Adrenal gland (tissue), 5 donors: ENCODE measurements around the gene DCD.

Experiments used
- POLR2A ChIP-seq, 2 donors: fragments of 450-650 bp; IDR thresholded peaks; one replicate each; pipeline ENCODE4 v1.6.1; 2017; ENCODE audit warnings: antibody characterized with exemption in 2 of 2, mild to moderate bottlenecking in 2 of 2, moderate library complexity in 1 of 2
- TF ChIP-seq, protein P1 (sequence below), 6 experiments: fragments of 450-650 bp in 4 of 6; fragments of 200-600 bp in 2 of 6; sonication (generic) in 1 of 6; IDR thresholded peaks; 1 replicate in 5 of 6; 2 replicates in 1 of 6; pipeline versions ENCODE4 v1.5.1 to v1.8.0; 2016 to 2021; ENCODE audit warnings: antibody characterized with exemption in 6 of 6, mild to moderate bottlenecking in 2 of 6, moderate library complexity in 1 of 6
- donor health status: DM: no; HTN: no; CAD: no.

DNA sequence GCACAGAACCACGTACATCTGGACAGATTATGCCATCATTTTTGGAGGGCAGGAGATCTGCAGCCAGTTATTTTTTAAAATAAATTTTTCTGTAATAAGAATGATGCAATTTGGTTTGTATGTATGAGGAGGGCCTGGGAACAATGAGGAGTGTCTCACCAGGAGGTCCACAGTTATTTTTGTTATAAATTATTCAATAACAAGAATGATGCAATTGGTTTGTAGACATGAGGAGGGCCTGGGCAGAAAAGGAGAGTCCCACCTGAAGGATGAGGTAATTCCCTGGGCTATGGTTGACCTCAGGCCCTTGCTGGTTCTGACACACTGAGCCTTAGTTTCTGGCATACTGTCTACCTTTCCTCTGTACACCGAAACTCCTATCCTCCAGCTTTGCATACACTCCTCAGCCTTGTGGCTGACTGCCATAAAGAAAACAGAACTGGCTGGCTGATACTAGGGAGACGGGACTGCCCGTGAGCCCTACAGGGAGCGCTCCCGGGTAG lies 9.0 kb upstream of the DCD start:
- TF ChIP-seq, protein P1, sequence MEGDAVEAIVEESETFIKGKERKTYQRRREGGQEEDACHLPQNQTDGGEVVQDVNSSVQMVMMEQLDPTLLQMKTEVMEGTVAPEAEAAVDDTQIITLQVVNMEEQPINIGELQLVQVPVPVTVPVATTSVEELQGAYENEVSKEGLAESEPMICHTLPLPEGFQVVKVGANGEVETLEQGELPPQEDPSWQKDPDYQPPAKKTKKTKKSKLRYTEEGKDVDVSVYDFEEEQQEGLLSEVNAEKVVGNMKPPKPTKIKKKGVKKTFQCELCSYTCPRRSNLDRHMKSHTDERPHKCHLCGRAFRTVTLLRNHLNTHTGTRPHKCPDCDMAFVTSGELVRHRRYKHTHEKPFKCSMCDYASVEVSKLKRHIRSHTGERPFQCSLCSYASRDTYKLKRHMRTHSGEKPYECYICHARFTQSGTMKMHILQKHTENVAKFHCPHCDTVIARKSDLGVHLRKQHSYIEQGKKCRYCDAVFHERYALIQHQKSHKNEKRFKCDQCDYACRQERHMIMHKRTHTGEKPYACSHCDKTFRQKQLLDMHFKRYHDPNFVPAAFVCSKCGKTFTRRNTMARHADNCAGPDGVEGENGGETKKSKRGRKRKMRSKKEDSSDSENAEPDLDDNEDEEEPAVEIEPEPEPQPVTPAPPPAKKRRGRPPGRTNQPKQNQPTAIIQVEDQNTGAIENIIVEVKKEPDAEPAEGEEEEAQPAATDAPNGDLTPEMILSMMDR (IDR thresholded peaks at IDR 0.05): no peak
- no peak for TF ChIP-seq POLR2A (IDR thresholded peaks at IDR 0.05)
